ENCODE data around the gene VAMP2.

VAMP2 gene

GRCh38 chr17:8204761-8205555 lies 42.2 kb upstream of the VAMP2 start:
- no peak for TF ChIP-seq NFIC (IDR thresholded peaks at IDR 0.05)
- TF ChIP-seq YY1 (IDR thresholded peaks at IDR 0.05; ENCODE audit: low read depth): no peak
- no peak for TF ChIP-seq TAF1 (IDR thresholded peaks at IDR 0.05; ENCODE audit: low read depth)
- no peak for TF ChIP-seq USF1 (IDR thresholded peaks at IDR 0.05)
- TF ChIP-seq CEBPB (IDR thresholded peaks at IDR 0.05): no peak
- no peak for TF ChIP-seq FOXM1 (IDR thresholded peaks at IDR 0.05; ENCODE audit: borderline replicate concordance, low read depth)
- TF ChIP-seq CREB1 (IDR thresholded peaks at IDR 0.05; ENCODE audit: low read depth): no peak
- no peak for TF ChIP-seq ZBTB7A (IDR thresholded peaks at IDR 0.05; ENCODE audit: low read depth)
- TF ChIP-seq TCF12 (IDR thresholded peaks at IDR 0.05; ENCODE audit: low read depth): no peak
- TF ChIP-seq TEAD4 (IDR thresholded peaks at IDR 0.05): no peak
- no peak for TF ChIP-seq RAD21 (IDR thresholded peaks at IDR 0.05; ENCODE audit: low read depth)
- TF ChIP-seq REST (IDR thresholded peaks at IDR 0.05; ENCODE audit: low read depth): no peak
- TF ChIP-seq EGR1 (IDR thresholded peaks at IDR 0.05): no peak
- TF ChIP-seq EP300 (IDR thresholded peaks at IDR 0.05; ENCODE audit: borderline replicate concordance): no peak
- no peak for TF ChIP-seq MAX (IDR thresholded peaks at IDR 0.05)

GRCh38 chr17:8192070-8192815 lies 29.5 kb upstream of the VAMP2 start:
- TF ChIP-seq TCF12 (IDR thresholded peaks at IDR 0.05; ENCODE audit: low read depth): no peak
- no peak for TF ChIP-seq NFIC (IDR thresholded peaks at IDR 0.05)
- peak; percentile 51; the same call in 1 of the 2 replicates for TF ChIP-seq MAX (IDR thresholded peaks at IDR 0.05)
- peak; percentile 99 for TF ChIP-seq USF1 (IDR thresholded peaks at IDR 0.05)

GRCh38 chr17:8190506-8190905 lies 27.8 kb upstream of the VAMP2 start:
- TF ChIP-seq MAX (IDR thresholded peaks at IDR 0.05) (no peak), EP300 (IDR thresholded peaks at IDR 0.05; ENCODE audit: borderline replicate concordance) (no peak), CREB1 (IDR thresholded peaks at IDR 0.05; ENCODE audit: low read depth) (no peak), NFIC (IDR thresholded peaks at IDR 0.05) (no peak), USF1 (IDR thresholded peaks at IDR 0.05) (no peak), TCF12 (IDR thresholded peaks at IDR 0.05; ENCODE audit: low read depth) (no peak), EGR1 (IDR thresholded peaks at IDR 0.05) (no peak), TEAD4 (IDR thresholded peaks at IDR 0.05) (no peak), REST (IDR thresholded peaks at IDR 0.05; ENCODE audit: low read depth) (no peak), ZBTB7A (IDR thresholded peaks at IDR 0.05; ENCODE audit: low read depth) (no peak)

GRCh38 chr17:8189711-8190477 lies 27.1 kb upstream of the VAMP2 start, which contains the start of gene BORCS6:
TSS of gene BORCS6 (minus strand) at chr17:8190180. CDS start at chr17:8190140, 40 bp downstream.
- TF ChIP-seq USF1 (IDR thresholded peaks at IDR 0.05): peak; percentile 88
- TF ChIP-seq TEAD4 (IDR thresholded peaks at IDR 0.05): peak; percentile 32
- no peak for TF ChIP-seq CEBPB (IDR thresholded peaks at IDR 0.05)
- TF ChIP-seq YY1 (IDR thresholded peaks at IDR 0.05; ENCODE audit: low read depth): peak; percentile 58; the same call in 1 of the 2 replicates
- peak; percentile 77 for TF ChIP-seq MAX (IDR thresholded peaks at IDR 0.05)
- peak; percentile 49; the same call in 1 of the 2 replicates for TF ChIP-seq ZBTB7A (IDR thresholded peaks at IDR 0.05; ENCODE audit: low read depth)
- no peak for TF ChIP-seq REST (IDR thresholded peaks at IDR 0.05; ENCODE audit: low read depth)
- 0 out of 2 replicates have a peak, but pooled peaks have one; percentile 11 for TF ChIP-seq FOXM1 (IDR thresholded peaks at IDR 0.05; ENCODE audit: borderline replicate concordance, low read depth)
